ENCODE data around the gene KIAA0930. TPM values are rescaled to one million over a fixed set of nuclear protein-coding genes. Genes with fewer than 3 reads are reported as not detected.

The KIAA0930 gene
- total and polyA plus RNA-seq, 2 donors (not counting 1 experiment from before 2014, with no cell fraction given) = 27.0 to 46.8 TPM

GRCh38 chr22:45181240-45181639, 59.5 kb downstream of the KIAA0930 start:
- H3K9ac ChIP-seq (ENCODE audit: low read length) = no peak overlapping the region
- H3K27me3 ChIP-seq (replicated peaks in 1 of 4; ENCODE audit: control extremely low read depth in 1 of 4, control insufficient read depth in 3 of 4, insufficient read depth in 4 of 4, low read length in 3 of 4) = no peaks in the 10 kb centered on the region
- no peak overlapping the region for H3K4me3 Mint-ChIP-seq
- DNase-seq (no peak), ATAC-seq (ENCODE audit: low read depth) (no peak)
- 100% methylated on average over 3 of the region's 4 CpGs for WGBS (ENCODE audit: insufficient coverage)
- no peaks in the 10 kb centered on the region for H3K4me1 ChIP-seq (ENCODE audit: control insufficient read depth in 2 of 2, insufficient read depth in 2 of 2, low read length in 2 of 2)
- intact Hi-C loops (cut with micrococcal nuclease) = no loop called here
- H2AFZ ChIP-seq (ENCODE audit: insufficient read depth, low read depth, low read length, poor library complexity, severe bottlenecking) = no peak overlapping the region
- TF ChIP-seq, protein P1, sequence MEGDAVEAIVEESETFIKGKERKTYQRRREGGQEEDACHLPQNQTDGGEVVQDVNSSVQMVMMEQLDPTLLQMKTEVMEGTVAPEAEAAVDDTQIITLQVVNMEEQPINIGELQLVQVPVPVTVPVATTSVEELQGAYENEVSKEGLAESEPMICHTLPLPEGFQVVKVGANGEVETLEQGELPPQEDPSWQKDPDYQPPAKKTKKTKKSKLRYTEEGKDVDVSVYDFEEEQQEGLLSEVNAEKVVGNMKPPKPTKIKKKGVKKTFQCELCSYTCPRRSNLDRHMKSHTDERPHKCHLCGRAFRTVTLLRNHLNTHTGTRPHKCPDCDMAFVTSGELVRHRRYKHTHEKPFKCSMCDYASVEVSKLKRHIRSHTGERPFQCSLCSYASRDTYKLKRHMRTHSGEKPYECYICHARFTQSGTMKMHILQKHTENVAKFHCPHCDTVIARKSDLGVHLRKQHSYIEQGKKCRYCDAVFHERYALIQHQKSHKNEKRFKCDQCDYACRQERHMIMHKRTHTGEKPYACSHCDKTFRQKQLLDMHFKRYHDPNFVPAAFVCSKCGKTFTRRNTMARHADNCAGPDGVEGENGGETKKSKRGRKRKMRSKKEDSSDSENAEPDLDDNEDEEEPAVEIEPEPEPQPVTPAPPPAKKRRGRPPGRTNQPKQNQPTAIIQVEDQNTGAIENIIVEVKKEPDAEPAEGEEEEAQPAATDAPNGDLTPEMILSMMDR (IDR thresholded peaks at IDR 0.05) = no peak
- TF ChIP-seq EZH2 (IDR thresholded peaks at IDR 0.05; ENCODE audit: borderline replicate concordance, insufficient read depth, low read depth, low read length, poor library complexity, severe bottlenecking) = no peak
- no peaks in the 10 kb centered on the region for H3K4me1 Mint-ChIP-seq
- H3K9me3 ChIP-seq (ENCODE audit: control extremely low read depth in 1 of 3, control insufficient read depth in 2 of 3, insufficient read depth in 1 of 3, low read length in 2 of 3) = no peaks in the 10 kb centered on the region
- H3K4me2 ChIP-seq (replicated peaks; ENCODE audit: low read depth, low read length, poor library complexity, severe bottlenecking) = no peak overlapping the region
- no peak overlapping the region for H3K27ac ChIP-seq (ENCODE audit: low read length in 2 of 2)
- POLR2A ChIA-PET = no interaction called here
- no peaks in the 10 kb centered on the region for H3K9me3 Mint-ChIP-seq (ENCODE audit: insufficient read depth)
- peaks cover 41% of the 10 kb centered on the region for H4K20me1 ChIP-seq (ENCODE audit: control insufficient read depth, insufficient read depth, low read length, poor library complexity, severe bottlenecking)
- CTCF ChIA-PET = no interaction called here
- peaks cover 34% of the 10 kb centered on the region for H3K79me2 ChIP-seq (ENCODE audit: control insufficient read depth, insufficient read depth, low read length)
- H3K27ac Mint-ChIP-seq = no peak overlapping the region
- no peaks in the 10 kb centered on the region for H3K27me3 Mint-ChIP-seq
- H3K4me3 ChIP-seq (ENCODE audit: control extremely low read depth in 1 of 5, extremely low read depth in 1 of 5, insufficient read depth in 1 of 5, low read depth in 2 of 5, low read length in 4 of 5) = no peak overlapping the region
- H3K36me3 ChIP-seq (replicated peaks in 1 of 2; ENCODE audit: control extremely low read depth in 1 of 2, control insufficient read depth in 1 of 2, extremely low read depth in 1 of 2, insufficient read depth in 2 of 2, low read length in 1 of 2) = peaks cover 0 to 76% of the 10 kb centered on the region in 2 experiments

- Histone ChIP-seq H3K9me3 (ENCODE audit: control extremely low read depth in 1 of 3, control insufficient read depth in 2 of 3, insufficient read depth in 1 of 3, low read length in 2 of 3) (no peaks in the 10 kb centered on the region), H2AFZ (ENCODE audit: insufficient read depth, low read depth, low read length, poor library complexity, severe bottlenecking) (no peak overlapping the region), H3K79me2 (ENCODE audit: control insufficient read depth, insufficient read depth, low read length) (peaks cover 44% of the 10 kb centered on the region), H3K9ac (ENCODE audit: low read length) (no peak overlapping the region), H3K4me1 (ENCODE audit: control insufficient read depth in 2 of 2, insufficient read depth in 2 of 2, low read length in 2 of 2) (no peaks in the 10 kb centered on the region), H3K27ac (ENCODE audit: low read length in 2 of 2) (no peak overlapping the region), H3K36me3 (replicated peaks in 1 of 2; ENCODE audit: control extremely low read depth in 1 of 2, control insufficient read depth in 1 of 2, extremely low read depth in 1 of 2, insufficient read depth in 2 of 2, low read length in 1 of 2) (peaks cover 0 to 77% of the 10 kb centered on the region in 2 experiments), H3K27me3 (replicated peaks in 1 of 4; ENCODE audit: control extremely low read depth in 1 of 4, control insufficient read depth in 3 of 4, insufficient read depth in 4 of 4, low read length in 3 of 4) (no peaks in the 10 kb centered on the region), H3K4me2 (replicated peaks; ENCODE audit: low read depth, low read length, poor library complexity, severe bottlenecking) (no peak overlapping the region), H3K4me3 (ENCODE audit: control extremely low read depth in 1 of 5, extremely low read depth in 1 of 5, insufficient read depth in 1 of 5, low read depth in 2 of 5, low read length in 4 of 5) (no peak overlapping the region), H4K20me1 (ENCODE audit: control insufficient read depth, insufficient read depth, low read length, poor library complexity, severe bottlenecking) (peaks cover 48% of the 10 kb centered on the region)
- CTCF ChIA-PET = no interaction called here
- no peak overlapping the region for H3K27ac Mint-ChIP-seq
- DNase-seq = no peak
- no peak overlapping the region for H3K4me3 Mint-ChIP-seq
- intact Hi-C loops (cut with micrococcal nuclease) = no loop called here
- no peak for ATAC-seq (ENCODE audit: low read depth)
- no peaks in the 10 kb centered on the region for H3K9me3 Mint-ChIP-seq (ENCODE audit: insufficient read depth)
- H3K27me3 Mint-ChIP-seq = no peaks in the 10 kb centered on the region
- POLR2A ChIA-PET = no interaction called here
- H3K4me1 Mint-ChIP-seq = peaks cover 1% of the 10 kb centered on the region
- no peak for TF ChIP-seq EZH2 (IDR thresholded peaks at IDR 0.05; ENCODE audit: borderline replicate concordance, insufficient read depth, low read depth, low read length, poor library complexity, severe bottlenecking)
- WGBS (ENCODE audit: insufficient coverage) = 94% methylated on average over 9 of the region's 14 CpGs
These were observed 60.5 kb downstream of the KIAA0930 start for GRCh38 chr22:45180146-45180679.

All from B cell (primary cell).